ENCODE results near the gene MYO3B.
A peak's percentile ranks its signal among the peaks of the same experiment; 100 is the strongest.
"Not testable (repeated sequence)": the region's sequence is repeated elsewhere in the genome, so short reads cannot be mapped to it uniquely, and the experiment has no call there.

Gene MYO3B

DNA sequence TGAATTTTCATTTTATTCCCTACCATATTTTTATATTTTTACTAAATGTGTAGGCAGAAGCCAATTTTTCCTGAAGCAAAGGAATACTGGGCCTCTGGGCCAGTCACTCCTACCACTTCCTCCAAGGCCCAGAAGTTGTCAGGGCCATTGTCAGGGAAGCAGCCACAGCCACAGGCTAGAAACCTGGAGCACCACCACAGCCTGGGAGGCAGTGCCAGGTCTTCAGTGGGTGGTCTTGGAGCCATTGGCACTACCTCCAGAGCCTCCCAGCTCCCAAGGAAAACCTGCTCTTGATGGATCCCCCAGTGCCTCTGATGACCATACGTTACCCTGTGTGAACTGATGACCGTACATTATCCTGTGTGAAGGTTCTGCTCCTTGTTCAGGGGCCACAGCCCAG, 401.6 kb downstream of the MYO3B start:
- no peak for DNase-seq

DNA sequence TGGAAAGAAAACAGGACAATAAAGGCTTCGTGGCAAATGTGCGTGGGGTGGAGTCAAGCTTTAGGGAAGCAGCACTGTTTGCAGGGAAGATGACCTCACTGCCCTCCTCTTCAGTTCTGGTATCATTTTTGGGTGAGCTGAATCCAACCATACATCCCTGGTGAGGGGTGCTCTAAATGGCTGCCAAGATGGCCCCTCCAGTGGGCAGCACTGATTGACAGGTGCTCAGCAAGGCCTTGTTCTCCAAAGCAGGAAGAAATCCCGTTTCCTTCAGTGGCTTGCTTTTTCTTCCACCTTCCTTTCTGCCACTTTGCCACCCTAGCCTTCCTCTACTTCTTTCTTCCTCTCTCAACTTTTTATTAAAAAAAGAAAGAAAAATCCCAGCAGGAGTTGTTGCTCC, 404.4 kb downstream of the MYO3B start:
- DNase-seq, result no peak

DNA sequence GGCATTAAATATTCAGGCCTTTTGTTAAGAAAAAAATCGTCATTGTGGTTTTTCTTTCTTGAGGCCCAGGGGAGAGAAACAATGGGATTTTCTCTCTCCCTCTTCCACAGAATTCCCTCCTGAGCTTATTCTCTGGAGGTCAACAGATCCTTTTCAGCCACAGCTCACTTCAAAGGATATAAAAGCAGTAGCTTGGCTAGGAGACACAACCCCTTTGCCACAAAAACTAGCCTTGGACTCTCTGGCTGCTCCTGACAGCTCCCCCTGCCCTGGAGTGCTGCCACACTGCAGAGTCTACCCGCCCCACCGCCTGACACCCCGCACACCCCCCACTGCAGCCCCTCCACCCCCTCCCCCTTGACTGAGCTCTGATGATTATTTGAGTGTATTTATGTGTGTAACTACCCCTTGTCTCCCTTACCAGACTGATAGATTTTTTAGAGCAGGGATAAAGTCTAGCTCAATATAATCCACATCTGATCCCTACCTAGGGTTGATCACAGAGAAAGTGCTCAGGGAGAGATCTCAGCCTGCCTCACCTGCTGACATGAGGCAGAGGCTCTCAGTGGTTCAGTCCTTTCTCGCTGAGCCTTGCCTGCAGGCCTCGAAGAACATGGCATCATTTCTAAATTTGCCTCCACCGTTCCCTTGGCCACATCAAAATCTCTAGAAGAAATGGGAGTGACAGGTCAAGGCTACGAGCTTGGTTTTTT, 405.0 kb downstream of the MYO3B start:
- DNase-seq, result no peak

DNA sequence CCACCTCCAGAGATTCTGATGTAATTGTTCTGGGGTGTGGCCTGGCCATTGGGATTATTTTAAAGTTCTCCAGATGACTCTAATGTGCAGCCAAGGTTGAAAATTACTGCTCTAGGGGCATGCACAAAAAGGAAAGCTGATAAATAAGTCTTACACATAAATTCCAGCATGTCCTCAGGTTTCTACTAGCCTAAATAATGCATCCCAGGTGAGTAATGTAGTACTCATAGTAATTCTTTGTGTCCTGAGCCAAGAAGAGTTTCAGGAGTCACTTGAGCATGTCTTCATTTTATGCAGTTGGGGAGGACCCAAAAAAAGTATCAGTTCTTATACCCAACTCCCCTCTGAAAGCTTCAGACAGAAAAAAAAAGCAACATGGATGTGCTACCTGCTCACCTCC, 407.1 kb downstream of the MYO3B start:
- DNase-seq, result no peak

DNA sequence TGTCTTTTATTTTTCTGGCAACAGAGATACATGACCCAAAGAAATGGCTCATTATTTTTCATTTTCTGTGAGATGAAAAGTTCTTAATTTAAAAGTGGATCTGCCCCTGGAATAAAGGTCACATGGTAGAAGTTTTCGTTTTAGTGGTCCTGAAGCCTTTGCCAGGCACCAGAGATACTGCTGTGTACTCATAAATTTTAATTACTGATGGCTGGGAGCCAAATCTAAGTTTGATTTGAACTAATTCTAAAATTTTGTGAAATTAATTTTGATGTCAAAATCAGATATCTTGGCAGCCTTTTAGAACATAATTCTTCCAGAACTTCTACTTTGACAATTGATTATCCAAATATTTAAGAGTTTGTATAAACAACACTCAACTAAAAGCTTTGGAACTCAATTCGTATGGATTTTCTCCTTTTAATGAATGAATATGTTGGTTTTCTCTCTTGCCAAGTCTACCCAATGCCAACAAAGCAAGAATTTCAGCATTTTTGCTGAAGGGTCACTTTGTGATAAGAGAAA, 408.7 kb downstream of the MYO3B start:
- DNase-seq, result no peak

DNA sequence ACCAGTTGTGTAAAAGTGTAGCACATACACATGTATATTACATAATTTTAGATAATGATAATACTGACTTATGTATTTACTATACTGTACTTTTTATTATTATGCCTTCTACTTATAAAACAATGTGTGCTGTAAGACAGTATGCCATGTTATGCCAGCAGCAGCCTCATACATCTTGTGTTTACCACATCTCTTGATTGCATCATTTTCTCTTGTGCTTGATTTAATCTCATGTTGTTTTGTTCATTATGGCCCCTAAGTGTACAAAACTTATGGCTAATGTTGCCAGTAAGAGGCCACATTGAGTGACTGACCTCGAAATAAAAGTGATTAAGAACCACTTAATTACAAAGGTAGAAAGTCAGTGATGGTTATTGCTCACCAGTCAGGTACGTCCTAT, 409.2 kb downstream of the MYO3B start:
- DNase-seq, result no peak

DNA sequence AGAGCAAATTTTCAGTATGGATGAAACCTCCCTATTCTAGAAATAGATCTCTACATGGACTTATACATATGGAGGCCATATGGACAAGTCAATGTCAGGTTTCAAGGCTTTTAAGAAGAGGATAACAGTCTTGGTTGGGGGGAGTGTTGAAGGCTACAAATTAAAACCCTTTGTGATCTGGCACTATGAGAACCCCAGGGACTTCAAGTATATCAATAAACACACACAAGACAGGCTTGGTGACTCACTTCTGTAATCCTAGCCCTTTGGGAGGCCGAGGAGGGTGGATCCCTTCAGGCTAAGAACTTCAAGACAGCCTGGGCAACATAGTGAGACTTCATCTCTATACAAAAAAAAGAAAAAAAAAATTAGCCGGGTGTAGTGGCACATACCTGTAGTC, 410.0 kb downstream of the MYO3B start:
- no peak for DNase-seq

DNA sequence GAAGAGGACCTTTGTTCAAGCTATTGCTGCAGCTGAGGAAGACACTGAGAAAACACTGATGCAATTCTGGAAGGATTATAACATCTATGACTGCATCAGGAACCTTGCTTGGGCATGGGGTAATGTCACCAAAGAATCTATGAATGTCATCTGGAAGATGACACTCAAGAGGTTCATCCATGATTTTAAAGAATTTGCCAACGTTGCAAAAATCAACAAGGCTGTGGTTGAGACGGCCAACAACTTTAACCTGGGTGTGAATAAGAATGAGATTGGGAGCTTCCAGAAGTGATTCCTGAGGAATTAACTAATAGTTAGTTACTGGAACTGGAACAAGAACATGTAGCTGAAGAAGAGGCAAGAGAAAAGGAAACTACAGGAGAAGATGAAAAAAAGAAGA, 410.8 kb downstream of the MYO3B start:
- no peak for DNase-seq

DNA sequence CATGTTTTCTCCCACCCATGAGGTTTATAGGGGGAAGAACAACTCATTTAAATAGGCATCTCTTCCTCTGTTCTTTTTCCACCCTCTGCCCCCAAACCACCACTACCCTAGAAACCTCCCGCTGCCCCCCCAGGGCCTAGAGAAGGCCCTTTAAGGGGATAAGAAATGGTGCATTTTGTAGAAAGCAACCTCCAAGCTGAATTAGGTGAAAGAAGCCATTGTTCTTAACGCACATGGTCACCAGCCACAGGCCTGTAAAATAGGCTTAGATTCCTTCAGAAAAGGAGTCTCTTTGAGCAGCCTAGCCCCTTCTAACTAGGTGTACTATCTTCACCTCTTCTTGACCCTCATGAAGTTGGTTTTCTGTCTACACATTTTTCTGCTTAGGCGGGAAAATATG, 418.6 kb downstream of the MYO3B start:
- DNase-seq, result no peak

DNA sequence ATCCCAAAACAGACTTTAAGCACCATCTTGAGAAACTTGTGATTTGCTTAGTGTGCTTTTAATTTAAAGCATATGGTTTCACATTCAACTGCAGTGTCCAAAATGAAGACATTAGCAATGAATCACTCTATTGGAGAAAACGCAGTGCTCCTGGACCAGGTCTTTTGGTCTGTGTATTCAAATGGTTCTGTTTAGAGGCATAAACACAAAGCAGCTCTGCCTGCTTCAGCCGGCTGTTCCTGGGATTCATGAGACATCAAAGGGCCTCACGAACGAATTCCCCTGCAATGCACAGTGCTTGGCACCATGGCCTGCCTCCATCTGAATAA, 420.1 kb downstream of the MYO3B start:
- DNase-seq, result no peak

DNA sequence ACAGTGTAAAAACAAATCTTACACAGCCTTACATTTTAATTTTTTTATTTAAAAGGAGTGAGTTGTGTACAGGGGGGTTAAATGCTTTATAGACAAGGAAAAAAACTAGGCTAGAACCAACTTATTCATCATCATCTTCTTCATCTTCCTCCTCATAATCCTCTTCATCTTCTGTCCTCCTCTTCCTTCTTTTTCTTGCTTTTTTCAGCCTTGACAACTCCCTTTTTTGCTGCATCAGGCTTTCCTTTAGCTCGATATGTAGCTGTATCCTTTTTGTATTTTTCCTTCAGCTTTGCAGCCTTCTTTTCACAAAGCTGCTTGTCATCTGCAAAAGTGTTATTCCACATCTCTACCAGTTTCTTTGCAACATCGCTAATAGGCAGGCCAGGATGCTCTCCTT, 423.5 kb downstream of the MYO3B start:
- no peak for DNase-seq

DNA sequence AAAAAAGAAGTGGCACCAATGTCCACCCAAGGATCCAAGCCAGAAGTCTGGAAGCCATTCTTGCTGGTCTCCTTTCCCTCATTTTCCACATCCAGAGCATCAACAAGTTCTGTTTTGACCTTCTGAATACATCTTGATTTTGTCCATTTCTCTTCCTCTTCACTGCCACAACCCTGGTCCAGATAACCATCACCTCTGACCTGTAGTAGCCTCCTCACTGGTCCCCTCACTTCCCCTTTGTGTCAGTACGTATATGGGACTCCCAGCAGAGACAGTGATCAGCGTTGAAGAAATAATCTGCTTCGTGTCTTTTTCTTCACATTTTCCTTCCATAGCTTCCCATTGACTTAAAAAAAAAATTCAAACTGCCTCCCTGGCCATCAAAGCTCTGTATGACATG, 427.9 kb downstream of the MYO3B start:
- no peak for DNase-seq

DNA sequence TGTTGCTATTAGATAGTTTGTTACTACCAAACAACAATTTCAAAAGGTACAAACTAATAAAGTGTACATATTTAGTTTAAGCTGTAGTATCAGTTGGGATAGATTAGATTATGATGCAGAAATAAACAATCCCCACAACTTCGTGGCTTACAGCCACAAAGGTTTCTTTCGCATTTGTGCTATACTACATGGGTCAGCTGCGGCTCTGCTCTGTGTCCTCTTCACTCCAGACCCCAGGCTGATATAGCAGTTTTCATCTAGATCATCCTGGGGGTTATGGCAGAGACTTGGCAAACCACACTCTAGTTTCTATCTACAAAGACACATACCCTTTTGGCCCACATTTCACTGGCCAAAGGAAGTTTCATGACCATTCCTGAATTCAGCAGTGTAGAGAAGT, 429.2 kb downstream of the MYO3B start:
- no peak for DNase-seq

DNA sequence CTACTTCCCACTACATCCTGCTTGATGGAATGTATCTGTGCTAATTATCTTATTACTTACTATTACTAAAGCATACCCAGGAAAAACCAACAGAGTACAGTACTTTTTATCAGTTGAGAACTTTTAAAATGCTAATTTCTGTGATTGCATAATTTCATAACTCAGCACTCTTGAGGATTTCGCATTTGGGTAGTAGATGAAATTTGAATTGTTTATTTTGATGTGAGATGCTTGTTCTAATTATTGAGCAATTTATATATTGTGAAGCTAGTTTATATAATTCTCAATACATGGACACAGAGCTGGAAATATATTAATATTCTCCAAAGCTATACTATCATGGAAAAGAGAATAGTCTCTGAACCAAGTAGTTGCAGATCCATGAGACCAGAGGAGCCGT, 432.7 kb downstream of the MYO3B start:
- DNase-seq, result no peak

DNA sequence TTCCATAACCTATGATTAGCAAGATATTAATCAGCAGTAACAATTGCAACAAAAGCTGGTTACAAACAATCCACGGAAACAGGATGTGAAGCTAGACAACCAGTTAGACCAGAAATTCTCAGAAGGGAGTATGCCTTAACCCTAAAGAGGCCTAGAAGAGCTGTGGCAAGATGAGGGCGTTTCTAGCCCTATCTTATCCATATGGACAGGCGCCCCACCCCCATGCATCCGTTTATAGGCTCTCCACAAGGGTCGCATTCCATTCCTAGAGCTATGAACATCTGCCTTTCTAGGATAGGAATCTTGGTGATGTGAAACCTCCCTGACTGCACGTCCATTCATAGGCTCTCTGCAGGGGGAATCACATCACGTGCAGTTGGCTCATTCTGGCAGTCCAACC, 441.0 kb downstream of the MYO3B start:
- not testable (repeated sequence) for DNase-seq

DNA sequence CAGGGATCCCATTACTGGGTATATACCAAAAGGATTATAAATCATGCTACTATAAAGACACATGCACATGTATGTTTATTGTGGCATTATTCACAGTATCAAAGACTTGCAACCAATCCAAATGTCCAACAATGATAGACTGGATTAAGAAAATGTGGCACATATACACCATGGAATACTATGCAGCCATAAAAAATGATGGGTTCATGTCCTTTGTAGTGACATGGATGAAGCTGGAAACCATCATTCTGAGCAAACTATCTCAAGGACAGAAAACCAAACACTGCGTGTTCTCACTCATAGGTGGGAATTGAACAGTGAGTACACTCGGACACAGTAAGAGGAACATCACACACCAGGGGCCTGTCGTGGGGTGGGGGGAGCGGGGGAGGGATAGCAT, 457.1 kb downstream of the MYO3B start:
- not testable (repeated sequence) for DNase-seq

DNA sequence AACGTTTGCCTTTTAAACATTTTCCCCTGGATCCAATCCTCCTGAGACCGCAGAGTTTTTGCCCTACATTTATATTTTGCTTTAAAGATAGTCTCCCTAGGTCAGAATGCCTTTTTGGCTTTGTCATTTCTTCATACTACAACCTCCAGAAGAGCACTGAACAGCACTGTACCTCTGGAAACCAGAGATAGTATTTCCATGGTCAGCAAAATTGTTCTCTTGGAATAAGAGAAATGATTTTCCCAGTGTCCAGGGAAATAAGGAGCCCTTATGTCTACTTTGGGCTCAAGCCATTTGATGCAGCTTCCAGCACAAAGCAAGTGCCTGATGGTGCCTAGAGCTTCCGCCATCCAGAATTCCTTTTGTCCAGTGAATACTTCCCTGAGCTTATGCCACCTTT, 461.7 kb downstream of the MYO3B start:
- DNase-seq, result no peak

DNA sequence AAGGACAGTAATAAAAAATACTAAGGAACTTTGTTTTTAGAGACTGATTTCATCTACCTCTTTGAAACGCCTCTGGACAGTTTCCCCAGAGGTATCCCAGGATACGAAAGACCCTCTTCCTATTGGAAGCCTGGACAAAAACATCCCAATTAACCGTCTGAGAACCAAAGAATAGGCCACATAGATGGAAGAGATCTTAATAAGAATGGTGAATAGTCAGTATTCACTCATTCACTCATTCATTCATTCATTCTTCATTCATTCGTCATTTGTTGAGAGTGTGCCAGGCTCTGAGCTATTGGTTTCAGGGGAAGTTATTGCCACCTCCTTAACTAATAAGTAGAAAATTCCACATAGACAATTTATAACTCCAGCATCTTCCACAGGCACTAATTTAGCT, 464.0 kb downstream of the MYO3B start:
- DNase-seq, result no peak

DNA sequence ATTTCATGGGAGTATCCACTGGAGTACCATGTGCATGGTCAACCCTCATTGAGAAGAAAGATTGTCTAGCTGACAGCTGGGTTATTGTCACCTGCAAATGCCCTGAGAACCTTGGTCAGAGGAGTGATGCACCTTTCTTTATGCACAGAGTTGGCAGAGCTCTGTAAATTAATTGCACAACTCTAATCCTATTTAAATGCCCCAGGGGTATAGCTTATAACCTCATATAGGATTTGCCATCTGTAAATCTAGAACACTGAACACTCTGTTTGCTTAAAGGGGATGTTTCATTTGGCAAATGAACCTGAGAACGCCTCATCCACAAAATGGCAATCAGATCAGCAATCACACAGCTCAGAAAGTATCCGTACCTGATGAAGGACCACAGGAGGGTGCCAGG, 465.4 kb downstream of the MYO3B start:
- DNase-seq, result no peak

DNA sequence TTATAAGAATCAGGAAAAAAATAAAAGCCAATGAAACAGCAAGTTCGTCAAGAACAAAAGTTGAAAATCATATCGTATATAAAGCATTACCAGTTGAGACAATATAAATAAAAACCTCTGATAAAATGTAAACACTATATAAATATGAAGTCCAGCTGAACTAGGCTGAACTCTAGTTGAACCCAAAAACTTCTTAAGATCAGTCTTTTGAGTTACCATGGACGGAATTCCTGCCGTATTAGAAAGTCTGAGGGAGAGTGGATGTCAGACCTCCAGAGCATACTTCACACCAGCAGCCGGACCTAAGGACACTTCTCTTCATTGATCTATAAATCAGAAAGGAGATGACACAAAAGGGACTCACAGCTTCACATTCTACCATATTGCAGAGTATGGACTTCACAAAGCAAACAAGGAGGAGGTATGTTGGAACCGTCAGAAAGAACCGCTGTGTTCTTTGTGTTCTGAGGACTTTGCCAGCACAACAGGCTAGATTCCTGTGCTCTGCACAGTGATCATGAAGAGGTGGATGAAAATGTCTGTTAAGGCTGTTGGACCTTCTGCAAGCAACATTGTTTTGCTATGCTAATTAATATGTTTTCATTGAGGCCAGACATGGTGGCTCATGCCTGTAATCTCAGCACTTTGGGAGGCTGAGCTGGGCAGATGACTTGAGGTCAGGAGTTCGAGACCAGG, 469.9 kb downstream of the MYO3B start:
- DNase-seq, result no peak

DNA sequence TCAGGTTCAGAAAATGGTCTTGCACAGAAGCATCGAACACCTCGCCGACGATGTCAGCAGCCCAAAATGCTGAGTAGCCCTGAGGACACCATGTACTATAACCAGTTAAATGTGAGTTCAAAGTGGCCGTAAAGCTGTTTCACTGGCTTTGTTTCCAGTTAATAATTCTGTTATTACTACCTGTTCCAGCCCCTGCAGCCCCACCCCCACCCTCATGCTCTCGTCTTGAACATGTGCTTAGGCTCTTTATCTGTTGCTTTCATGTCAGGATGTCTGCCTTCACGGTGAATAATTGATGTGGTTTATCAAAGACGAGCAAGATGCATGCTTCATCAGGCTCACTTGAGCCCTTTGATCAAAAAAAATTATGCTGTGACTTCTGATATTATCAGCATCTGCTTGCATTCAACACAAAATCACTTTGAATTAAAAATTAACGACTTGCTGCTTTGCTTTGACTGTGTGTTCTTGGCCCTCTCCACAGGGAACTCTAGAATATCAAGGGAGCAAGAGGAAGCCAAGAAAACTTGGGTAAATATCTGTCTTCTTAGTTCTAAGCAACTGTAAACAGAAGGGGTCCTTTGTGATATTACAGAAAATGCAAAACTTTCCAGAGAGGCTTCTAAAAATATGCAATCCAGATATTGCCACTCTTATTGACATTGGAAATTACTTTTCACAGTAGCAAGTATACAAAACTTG, 473.8 kb downstream of the MYO3B start:
- DNase-seq, result peak; percentile 75

DNA sequence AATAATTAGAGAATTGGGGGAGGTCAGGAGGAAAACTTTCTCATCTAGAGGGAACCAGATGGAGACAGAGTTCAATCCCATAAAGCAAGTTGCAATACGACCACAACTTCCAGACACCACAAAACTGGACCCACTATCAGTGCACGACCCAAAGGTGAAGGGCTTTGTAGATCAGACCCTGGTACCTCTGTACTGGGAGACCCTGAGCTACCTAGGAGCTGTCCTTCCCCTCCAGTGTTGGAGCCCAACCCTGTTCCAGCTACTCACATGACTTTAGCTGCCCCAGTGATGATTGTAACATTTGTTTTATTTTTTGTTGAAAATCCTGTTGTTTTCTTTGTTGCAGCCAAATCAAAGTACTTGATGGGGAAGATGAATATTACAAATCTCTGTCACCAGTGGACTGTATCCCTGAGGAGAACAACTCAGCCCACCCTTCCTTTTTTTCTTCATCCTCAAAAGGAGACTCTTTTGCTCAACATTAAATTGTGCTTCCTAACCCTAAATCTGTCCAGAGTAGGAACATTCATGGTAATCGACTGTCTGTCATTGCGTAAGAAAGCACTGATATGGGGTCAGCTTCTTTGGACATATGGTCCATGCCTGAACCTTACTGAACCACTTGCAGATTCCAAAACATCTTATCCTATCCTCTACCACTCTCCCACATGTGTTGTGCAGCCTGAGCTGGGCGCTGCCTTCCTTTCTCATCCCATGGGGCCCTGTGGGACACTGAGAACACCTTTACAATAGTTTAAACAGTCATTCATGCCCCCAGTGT, 474.9 kb downstream of the MYO3B start:
- no peak for DNase-seq

DNA sequence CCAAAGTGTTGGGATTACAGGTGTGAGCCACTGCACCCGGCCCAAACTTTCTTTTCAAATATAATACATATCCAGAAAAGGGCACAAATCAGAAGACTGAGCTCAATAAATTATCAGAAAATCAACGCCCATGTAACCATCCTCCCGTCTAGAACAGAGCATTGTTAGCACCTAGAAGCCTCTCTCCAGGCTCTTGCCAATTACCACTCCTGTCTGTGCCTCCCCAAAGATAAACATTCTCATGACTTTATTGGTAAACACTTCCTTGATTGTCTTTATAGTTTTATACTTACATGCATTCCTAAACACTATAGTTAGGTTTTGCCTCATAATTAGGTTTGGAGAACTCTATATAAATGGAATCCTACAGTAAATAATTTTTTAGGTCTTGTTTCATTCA, 478.7 kb downstream of the MYO3B start:
- no peak for DNase-seq
